Panc1 (cell line): Measurements from ENCODE around the gene ZNF236. TPM values are rescaled to one million over a fixed set of nuclear protein-coding genes. Genes with fewer than 3 reads are reported as not detected.

Experiments used
- ATAC-seq: fragments of 200-7000 bp; cut with Tn5 transposase; 2 replicates; pipeline ENCODE4 v1.9.1; 2020; ENCODE audit warnings: mild to moderate bottlenecking, moderate library complexity
- BruUV-seq: library from RNA; stranded (reverse); fragments of 400-500 nt; replicated peaks from 2 replicates; lab custom pipeline; 2021; lab: Mats Ljungman, UMichigan
- CTCF ChIA-PET: fragments of 300-600 bp; sonication (Branson Sonifier 250); formaldehyde crosslinking; loops from one replicate; lab custom pipeline; 2022; ENCODE audit warnings: antibody characterized with exemption; lab: Charles Lee
- POLR2A ChIA-PET: fragments of 300-600 bp; sonication (Branson Sonifier 250); formaldehyde crosslinking; loops from one replicate; lab custom pipeline; 2022; ENCODE audit warnings: antibody characterized with exemption; lab: Charles Lee
- DNase-seq: peaks from one replicate; pipeline ENCODE4 v3.0.0-alpha.2; 2010; ENCODE audit warnings: low read depth, low spot score
- H3K27ac ChIP-seq: 2 replicates; pipeline ENCODE4 v1.5.1; 2011; ENCODE audit warnings: mild to moderate bottlenecking, low read length, inconsistent platforms
- H3K27me3 ChIP-seq: fragments of 200-500 bp; sonication (Bioruptor generic); 2 replicates; pipeline ENCODE4 v1.6.0; 2014; ENCODE audit warnings: low read length, inconsistent platforms; ENCODE audit not compliant: control insufficient read depth, insufficient read depth
- H3K36me3 ChIP-seq: fragments of 200-500 bp; sonication (Bioruptor generic); 2 replicates; pipeline ENCODE4 v1.5.1; 2014; ENCODE audit warnings: inconsistent platforms, mild to moderate bottlenecking, low read length, moderate library complexity; ENCODE audit not compliant: control insufficient read depth, insufficient read depth
- H3K4me1 ChIP-seq: 2 replicates; pipeline ENCODE4 v1.5.1; 2011; ENCODE audit warnings: inconsistent platforms, mild to moderate bottlenecking, low read length, moderate library complexity; ENCODE audit not compliant: control insufficient read depth, insufficient read depth
- H3K4me3 ChIP-seq, 2 experiments: 2 replicates each; pipeline ENCODE4 v1.5.1; 2011 to 2012; ENCODE audit warnings: low read depth in 2 of 2, low read length in 2 of 2, mild to moderate bottlenecking in 2 of 2, inconsistent platforms in 1 of 2, moderate library complexity in 1 of 2
- H3K9me3 ChIP-seq: fragments of 200-500 bp; sonication (Bioruptor generic); 2 replicates; pipeline ENCODE4 v1.5.1; 2014; ENCODE audit warnings: low read depth, mild to moderate bottlenecking, inconsistent platforms, low read length, moderate library complexity; ENCODE audit not compliant: control insufficient read depth, insufficient read depth
- POLR2AphosphoS5 ChIP-seq: IDR thresholded peaks from 2 replicates; pipeline ENCODE4 v1.6.1; 2012; ENCODE audit warnings: mild to moderate bottlenecking, low read depth, low read length, moderate library complexity
- SIN3A ChIP-seq: IDR thresholded peaks from 2 replicates; pipeline ENCODE4 v1.6.1; 2012; ENCODE audit warnings: low read depth, mild to moderate bottlenecking, low read length, moderate library complexity, borderline replicate concordance; ENCODE audit not compliant: insufficient read depth
- TCF7L2 ChIP-seq: IDR thresholded peaks from 2 replicates; pipeline ENCODE4 v1.6.1; 2011; ENCODE audit warnings: mild to moderate bottlenecking, low read depth, low read length, inconsistent platforms
- in situ Hi-C: cut with HindIII; loops from 2 replicates; pipeline ENCODE4 v1.10.0; 2016; ENCODE audit warnings: low sequenced_read_pairs, low pct_unique_long_range_greater_than_20kb
- intact Hi-C: fragments of 100-400 bp; cut with micrococcal nuclease; formaldehyde crosslinking; loops from one replicate; pipeline ENCODE4 v1.10.0; 2022; ENCODE audit not compliant: unreplicated experiment
- total RNA-seq: library from RNA; stranded (reverse); gene quantifications from one replicate; pipeline ENCODE4 v1.2.1, GENCODE V29; 2021; ENCODE audit not compliant: unreplicated experiment
- TF ChIP-seq, protein P1 (sequence below): fragments of 450-650 bp; IDR thresholded peaks from 2 replicates; pipeline ENCODE4 v1.5.1; 2017; ENCODE audit warnings: mild to moderate bottlenecking
- TF ChIP-seq, protein P2 (sequence below), 2 experiments: IDR thresholded peaks; 2 replicates each; pipeline ENCODE4 v1.6.1; 2011 to 2012; ENCODE audit warnings: low read depth in 2 of 2, control low read depth in 1 of 2, low read length in 1 of 2, mild to moderate bottlenecking in 1 of 2, moderate library complexity in 1 of 2; ENCODE audit not compliant: insufficient read depth in 1 of 2

The ZNF236 gene
- total RNA-seq, 1 experiment from 2014 or later = 32.2 TPM

DNA sequence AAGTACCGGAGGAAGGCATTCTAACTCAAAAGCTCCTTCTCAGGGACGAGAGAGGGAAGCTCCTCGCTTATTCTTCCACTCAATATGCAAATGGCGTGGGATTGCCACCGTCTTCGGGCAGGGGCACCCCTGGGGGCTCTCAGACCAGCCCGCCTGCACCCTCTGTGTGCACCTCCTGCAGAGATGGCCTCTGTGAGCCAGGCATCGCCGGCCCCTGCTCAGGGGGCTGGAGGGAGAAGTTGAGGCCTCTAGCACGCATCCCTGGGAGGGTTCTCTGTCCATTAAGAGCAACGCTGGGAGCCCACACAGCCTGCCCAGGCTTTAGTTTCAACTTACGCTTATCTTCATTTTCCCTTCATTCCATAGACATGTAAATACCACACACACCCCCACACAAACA is 184.9 kb downstream of the ZNF236 start:
- Histone ChIP-seq H3K27ac (no peak overlapping the region), H3K4me3 (no peak overlapping the region), H3K9me3 (no peaks in the 10 kb centered on the region), H3K27me3 (no peaks in the 10 kb centered on the region), H3K4me1 (no peaks in the 10 kb centered on the region; the same call in 1 of the 2 replicates), H3K36me3 (no peaks in the 10 kb centered on the region)
- ChIA-PET CTCF (no interaction called here), POLR2A (interaction anchor here (0.6 kb wide), 1 partner anchor 503 kb away, joined by 6 read pairs; no protein-coding TSS in a partner anchor)
- TF ChIP-seq, protein P1, sequence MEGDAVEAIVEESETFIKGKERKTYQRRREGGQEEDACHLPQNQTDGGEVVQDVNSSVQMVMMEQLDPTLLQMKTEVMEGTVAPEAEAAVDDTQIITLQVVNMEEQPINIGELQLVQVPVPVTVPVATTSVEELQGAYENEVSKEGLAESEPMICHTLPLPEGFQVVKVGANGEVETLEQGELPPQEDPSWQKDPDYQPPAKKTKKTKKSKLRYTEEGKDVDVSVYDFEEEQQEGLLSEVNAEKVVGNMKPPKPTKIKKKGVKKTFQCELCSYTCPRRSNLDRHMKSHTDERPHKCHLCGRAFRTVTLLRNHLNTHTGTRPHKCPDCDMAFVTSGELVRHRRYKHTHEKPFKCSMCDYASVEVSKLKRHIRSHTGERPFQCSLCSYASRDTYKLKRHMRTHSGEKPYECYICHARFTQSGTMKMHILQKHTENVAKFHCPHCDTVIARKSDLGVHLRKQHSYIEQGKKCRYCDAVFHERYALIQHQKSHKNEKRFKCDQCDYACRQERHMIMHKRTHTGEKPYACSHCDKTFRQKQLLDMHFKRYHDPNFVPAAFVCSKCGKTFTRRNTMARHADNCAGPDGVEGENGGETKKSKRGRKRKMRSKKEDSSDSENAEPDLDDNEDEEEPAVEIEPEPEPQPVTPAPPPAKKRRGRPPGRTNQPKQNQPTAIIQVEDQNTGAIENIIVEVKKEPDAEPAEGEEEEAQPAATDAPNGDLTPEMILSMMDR = no peak
- TF ChIP-seq TCF7L2 (no peak), POLR2AphosphoS5 (no peak), SIN3A (no peak)
- TF ChIP-seq, protein P2, sequence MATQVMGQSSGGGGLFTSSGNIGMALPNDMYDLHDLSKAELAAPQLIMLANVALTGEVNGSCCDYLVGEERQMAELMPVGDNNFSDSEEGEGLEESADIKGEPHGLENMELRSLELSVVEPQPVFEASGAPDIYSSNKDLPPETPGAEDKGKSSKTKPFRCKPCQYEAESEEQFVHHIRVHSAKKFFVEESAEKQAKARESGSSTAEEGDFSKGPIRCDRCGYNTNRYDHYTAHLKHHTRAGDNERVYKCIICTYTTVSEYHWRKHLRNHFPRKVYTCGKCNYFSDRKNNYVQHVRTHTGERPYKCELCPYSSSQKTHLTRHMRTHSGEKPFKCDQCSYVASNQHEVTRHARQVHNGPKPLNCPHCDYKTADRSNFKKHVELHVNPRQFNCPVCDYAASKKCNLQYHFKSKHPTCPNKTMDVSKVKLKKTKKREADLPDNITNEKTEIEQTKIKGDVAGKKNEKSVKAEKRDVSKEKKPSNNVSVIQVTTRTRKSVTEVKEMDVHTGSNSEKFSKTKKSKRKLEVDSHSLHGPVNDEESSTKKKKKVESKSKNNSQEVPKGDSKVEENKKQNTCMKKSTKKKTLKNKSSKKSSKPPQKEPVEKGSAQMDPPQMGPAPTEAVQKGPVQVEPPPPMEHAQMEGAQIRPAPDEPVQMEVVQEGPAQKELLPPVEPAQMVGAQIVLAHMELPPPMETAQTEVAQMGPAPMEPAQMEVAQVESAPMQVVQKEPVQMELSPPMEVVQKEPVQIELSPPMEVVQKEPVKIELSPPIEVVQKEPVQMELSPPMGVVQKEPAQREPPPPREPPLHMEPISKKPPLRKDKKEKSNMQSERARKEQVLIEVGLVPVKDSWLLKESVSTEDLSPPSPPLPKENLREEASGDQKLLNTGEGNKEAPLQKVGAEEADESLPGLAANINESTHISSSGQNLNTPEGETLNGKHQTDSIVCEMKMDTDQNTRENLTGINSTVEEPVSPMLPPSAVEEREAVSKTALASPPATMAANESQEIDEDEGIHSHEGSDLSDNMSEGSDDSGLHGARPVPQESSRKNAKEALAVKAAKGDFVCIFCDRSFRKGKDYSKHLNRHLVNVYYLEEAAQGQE (IDR thresholded peaks at IDR 0.05; ENCODE audit: insufficient read depth in 1 of 2, low read depth in 2 of 2, low read length in 1 of 2) = no peak
- no peak for DNase-seq
- in situ Hi-C loops = no loop called here
- no peak for ATAC-seq
- intact Hi-C loops = no loop called here
- BruUV-seq = no TSS peak

DNA sequence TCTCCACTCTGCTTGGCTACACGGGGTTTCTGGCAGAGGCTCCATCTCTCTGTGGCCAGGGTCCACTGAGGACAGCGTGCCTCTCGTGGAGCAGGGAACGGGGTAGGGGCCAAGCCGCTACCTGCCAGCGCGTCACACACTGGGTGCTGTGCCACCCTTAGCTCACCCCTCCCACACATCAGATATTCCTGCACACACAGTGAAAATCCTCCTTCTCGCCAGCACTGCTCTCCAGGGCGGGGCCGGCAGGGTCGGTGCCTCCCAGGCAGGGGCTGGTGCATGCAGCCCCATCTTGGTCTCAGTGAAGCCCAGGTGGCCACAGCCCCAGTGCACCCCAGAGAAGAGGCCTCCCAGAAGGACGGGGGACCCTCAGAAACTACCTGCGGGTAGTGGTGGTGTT is 185.6 kb downstream of the ZNF236 start:
- H3K4me1 ChIP-seq = no peaks in the 10 kb centered on the region; the same call in 1 of the 2 replicates
- TF ChIP-seq TCF7L2 (no peak), POLR2AphosphoS5 (no peak), SIN3A (no peak)
- TF ChIP-seq, protein P1 = no peak
- TF ChIP-seq, protein P2 (IDR thresholded peaks at IDR 0.05; ENCODE audit: insufficient read depth in 1 of 2, low read depth in 2 of 2, low read length in 1 of 2) = no peak
- ATAC-seq (no peak), DNase-seq (no peak)
- no TSS peak for BruUV-seq
- H3K9me3 ChIP-seq = no peaks in the 10 kb centered on the region
- H3K27me3 ChIP-seq = no peaks in the 10 kb centered on the region
- no peak overlapping the region for H3K4me3 ChIP-seq
- CTCF ChIA-PET = no interaction called here
- POLR2A ChIA-PET = no interaction called here
- intact Hi-C loops (no loop called here), in situ Hi-C loops (no loop called here)
- no peaks in the 10 kb centered on the region for H3K36me3 ChIP-seq
- no peak overlapping the region for H3K27ac ChIP-seq
